ENCODE data around the gene AGPAT4. TPM values are rescaled to one million over a fixed set of nuclear protein-coding genes. Genes with fewer than 3 reads are reported as not detected.

Gene AGPAT4
- total RNA-seq, 2 donors from 2014 or later = 17.0 to 23.8 TPM

GRCh38 chr6:161292650-161293281 lies 18.9 kb upstream of the AGPAT4 start:
- H3K27ac ChIP-seq = no peak overlapping the region
- H3K4me1 ChIP-seq (ENCODE audit: control insufficient read depth in 1 of 2, low read depth in 2 of 2) = no peaks in the 10 kb centered on the region
- no peaks in the 10 kb centered on the region for H3K36me3 ChIP-seq
- no peak overlapping the region for H3K4me3 ChIP-seq
- ATAC-seq (ENCODE audit: insufficient number of reproducible peaks, low FRiP score, low read depth) (no peak), DNase-seq (ENCODE audit: low spot score) (no peak)
- no peaks in the 10 kb centered on the region for H3K9me3 ChIP-seq
- TF ChIP-seq CTCF (IDR thresholded peaks at IDR 0.05) = no peak
- no peaks in the 10 kb centered on the region for H3K27me3 ChIP-seq (replicated peaks; ENCODE audit: insufficient read depth)

- H3K4me3 ChIP-seq = no peak overlapping the region
- H3K4me1 ChIP-seq (ENCODE audit: control insufficient read depth in 1 of 2, low read depth in 2 of 2) = no peaks in the 10 kb centered on the region
- DNase-seq (ENCODE audit: low spot score) (no peak), ATAC-seq (ENCODE audit: insufficient number of reproducible peaks, low FRiP score, low read depth) (no peak)
- no peak overlapping the region for H3K27ac ChIP-seq
- no peaks in the 10 kb centered on the region for H3K27me3 ChIP-seq (replicated peaks; ENCODE audit: insufficient read depth)
- H3K36me3 ChIP-seq = no peaks in the 10 kb centered on the region
- TF ChIP-seq CTCF (IDR thresholded peaks at IDR 0.05) = no peak
- H3K9me3 ChIP-seq = no peaks in the 10 kb centered on the region
Observed at GRCh38 chr6:161292145-161292544, 18.3 kb upstream of the AGPAT4 start.

GRCh38 chr6:161290751-161291150 lies 16.9 kb upstream of the AGPAT4 start:
- no peaks in the 10 kb centered on the region for H3K4me1 ChIP-seq (ENCODE audit: control insufficient read depth in 1 of 2, low read depth in 2 of 2)
- TF ChIP-seq CTCF (IDR thresholded peaks at IDR 0.05) = no peak

GRCh38 chr6:161284653-161285052 lies 10.8 kb upstream of the AGPAT4 start:
- Histone ChIP-seq H3K4me3 (no peak overlapping the region), H3K36me3 (no peaks in the 10 kb centered on the region), H3K4me1 (ENCODE audit: control insufficient read depth in 1 of 2, low read depth in 2 of 2) (no peaks in the 10 kb centered on the region), H3K9me3 (no peaks in the 10 kb centered on the region), H3K27ac (no peak overlapping the region), H3K27me3 (replicated peaks; ENCODE audit: insufficient read depth) (no peaks in the 10 kb centered on the region)
- DNase-seq (ENCODE audit: low spot score) (no peak), ATAC-seq (ENCODE audit: insufficient number of reproducible peaks, low FRiP score, low read depth) (no peak)
- no peak for TF ChIP-seq CTCF (IDR thresholded peaks at IDR 0.05)

More at GRCh38 chr6:161290751-161291150, 16.9 kb upstream of the AGPAT4 start:
- H3K36me3 ChIP-seq = no peaks in the 10 kb centered on the region
- H3K27me3 ChIP-seq (replicated peaks; ENCODE audit: insufficient read depth) = no peaks in the 10 kb centered on the region
- H3K4me3 ChIP-seq = no peak overlapping the region
- H3K9me3 ChIP-seq = no peaks in the 10 kb centered on the region
- DNase-seq (ENCODE audit: low spot score) (no peak), ATAC-seq (ENCODE audit: insufficient number of reproducible peaks, low FRiP score, low read depth) (no peak)
- no peak overlapping the region for H3K27ac ChIP-seq

GRCh38 chr6:161281092-161281491 lies 7.2 kb upstream of the AGPAT4 start:
- ATAC-seq (ENCODE audit: insufficient number of reproducible peaks, low FRiP score, low read depth) = no peak
- Histone ChIP-seq H3K27me3 (replicated peaks; ENCODE audit: insufficient read depth) (no peaks in the 10 kb centered on the region), H3K4me3 (no peak overlapping the region), H3K4me1 (ENCODE audit: control insufficient read depth in 1 of 2, low read depth in 2 of 2) (no peaks in the 10 kb centered on the region), H3K36me3 (no peaks in the 10 kb centered on the region), H3K27ac (no peak overlapping the region), H3K9me3 (no peaks in the 10 kb centered on the region)
- DNase-seq (ENCODE audit: low spot score) = no peak
- TF ChIP-seq CTCF (IDR thresholded peaks at IDR 0.05) = no peak

Measured in thoracic aorta (tissue), 2 donors.